Caco-2 (cell line): ENCODE data around the gene HAND2. TPM values are rescaled to one million over a fixed set of nuclear protein-coding genes. Genes with fewer than 3 reads are reported as not detected.

Experiments
- BruUV-seq: library from RNA; stranded (reverse); fragments of 400-500 nt; replicated peaks from 2 replicates; lab custom pipeline; 2021; lab: Mats Ljungman, UMichigan
- CTCF ChIA-PET: fragments of 300-600 bp; sonication (Branson Sonifier 250); formaldehyde crosslinking; loops from one replicate; lab custom pipeline; 2022; ENCODE audit warnings: antibody characterized with exemption; lab: Charles Lee
- POLR2A ChIA-PET: fragments of 300-600 bp; sonication (Branson Sonifier 250); formaldehyde crosslinking; loops from one replicate; lab custom pipeline; 2022; ENCODE audit warnings: antibody characterized with exemption; lab: Charles Lee
- DNase-seq, 2 experiments: peaks; one replicate each; pipeline versions ENCODE4 v3.0.0 to v3.0.0-alpha.2; 2020 to 2022
- H3K27me3 ChIP-seq: replicated peaks from 2 replicates; pipeline ENCODE4 v1.6.0; 2011; ENCODE audit warnings: low read length; ENCODE audit not compliant: control insufficient read depth, insufficient read depth
- H3K36me3 ChIP-seq: 2 replicates; pipeline ENCODE4 v1.5.1; 2011; ENCODE audit warnings: low read length; ENCODE audit not compliant: control insufficient read depth, insufficient read depth
- H3K4me1 ChIP-seq: fragments of 250-450 bp; sonication (Bioruptor Pico); 2 replicates; pipeline ENCODE4 v1.5.1; 2020; ENCODE audit warnings: mild to moderate bottlenecking
- H3K4me3 ChIP-seq: 2 replicates; pipeline ENCODE4 v1.5.1; 2011; ENCODE audit warnings: low read depth, mild to moderate bottlenecking, control low read depth, low read length
- H3K9me3 ChIP-seq: fragments of 250-450 bp; sonication (Bioruptor Pico); 2 replicates; pipeline ENCODE4 v1.5.1; 2020; ENCODE audit warnings: mild to moderate bottlenecking, moderate library complexity
- H3K27ac Mint-ChIP-seq: one replicate; pipeline ENCODE4 v1.8.0; 2022; ENCODE audit warnings: mixed read lengths; ENCODE audit not compliant: unreplicated experiment
- H3K27me3 Mint-ChIP-seq: one replicate; pipeline ENCODE4 v1.8.0; 2022; ENCODE audit warnings: mixed read lengths; ENCODE audit not compliant: insufficient read depth, unreplicated experiment
- H3K36me3 Mint-ChIP-seq: one replicate; pipeline ENCODE4 v1.8.0; 2022; ENCODE audit warnings: mild to moderate bottlenecking, mixed read lengths; ENCODE audit not compliant: insufficient read depth, unreplicated experiment
- H3K4me1 Mint-ChIP-seq: one replicate; pipeline ENCODE4 v1.8.0; 2022; ENCODE audit warnings: low read depth, mixed read lengths; ENCODE audit not compliant: unreplicated experiment
- H3K4me3 Mint-ChIP-seq: one replicate; pipeline ENCODE4 v1.8.0; 2022; ENCODE audit warnings: mild to moderate bottlenecking, moderate library complexity, mixed read lengths; ENCODE audit not compliant: unreplicated experiment
- H3K9me3 Mint-ChIP-seq: one replicate; pipeline ENCODE4 v1.8.0; 2022; ENCODE audit warnings: mixed read lengths; ENCODE audit not compliant: unreplicated experiment
- intact Hi-C: fragments of 100-400 bp; cut with micrococcal nuclease; formaldehyde crosslinking; loops from one replicate; pipeline ENCODE4 v1.10.0; 2022; ENCODE audit not compliant: unreplicated experiment
- total RNA-seq: library from RNA; stranded (reverse); gene quantifications from 2 replicates; pipeline ENCODE4 v1.2.3, GENCODE V29; 2022
- TF ChIP-seq, protein P1 (sequence below), 2 experiments: fragments of 200-600 bp in 1 of 2; IDR thresholded peaks; 1 replicate in 1 of 2; 2 replicates in 1 of 2; pipeline versions ENCODE4 v1.5.1 to v1.8.0; 2011 to 2022; ENCODE audit warnings: antibody characterized with exemption in 1 of 2, control low read depth in 1 of 2, inconsistent platforms in 1 of 2, low read depth in 1 of 2, low read length in 1 of 2, mild to moderate bottlenecking in 1 of 2, moderate library complexity in 1 of 2; ENCODE audit not compliant: insufficient read depth in 1 of 2, severe bottlenecking in 1 of 2, unreplicated experiment in 1 of 2

Gene HAND2
- total RNA-seq, 1 experiment from 2014 or later: not detected

DNA sequence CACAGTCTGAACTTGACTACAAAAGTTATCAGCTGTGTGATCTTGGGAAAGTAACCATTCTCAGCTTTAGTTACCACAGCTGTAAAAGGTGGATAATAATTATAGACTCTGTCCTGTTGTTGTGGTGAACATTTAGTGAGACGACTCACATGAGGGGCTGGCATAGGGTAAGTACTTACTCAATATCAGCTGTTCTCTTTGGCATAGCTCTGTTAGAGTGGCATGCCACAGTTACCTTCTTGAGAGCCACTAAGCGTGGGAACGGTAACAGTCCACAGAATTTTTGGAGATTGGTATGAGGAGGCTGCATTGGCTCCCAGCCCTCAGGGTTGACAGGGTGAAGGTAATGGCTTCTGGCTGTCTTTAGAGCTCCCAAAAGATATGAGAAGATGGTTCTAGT is 13.2 kb upstream of the HAND2 start:
- H3K27me3 ChIP-seq: no peaks in the 10 kb centered on the region
- Mint-ChIP-seq H3K27me3 (peaks cover 30% of the 10 kb centered on the region), H3K9me3 (no peaks in the 10 kb centered on the region), H3K4me1 (no peaks in the 10 kb centered on the region), H3K27ac (no peak overlapping the region), H3K36me3 (no peaks in the 10 kb centered on the region), H3K4me3 (no peak overlapping the region)
- ChIA-PET CTCF (no interaction called here), POLR2A (no interaction called here)
- intact Hi-C loops: no loop called here
- H3K9me3 ChIP-seq: no peaks in the 10 kb centered on the region
- no TSS peak for BruUV-seq
- no peaks in the 10 kb centered on the region for H3K4me1 ChIP-seq
- TF ChIP-seq, protein P1, sequence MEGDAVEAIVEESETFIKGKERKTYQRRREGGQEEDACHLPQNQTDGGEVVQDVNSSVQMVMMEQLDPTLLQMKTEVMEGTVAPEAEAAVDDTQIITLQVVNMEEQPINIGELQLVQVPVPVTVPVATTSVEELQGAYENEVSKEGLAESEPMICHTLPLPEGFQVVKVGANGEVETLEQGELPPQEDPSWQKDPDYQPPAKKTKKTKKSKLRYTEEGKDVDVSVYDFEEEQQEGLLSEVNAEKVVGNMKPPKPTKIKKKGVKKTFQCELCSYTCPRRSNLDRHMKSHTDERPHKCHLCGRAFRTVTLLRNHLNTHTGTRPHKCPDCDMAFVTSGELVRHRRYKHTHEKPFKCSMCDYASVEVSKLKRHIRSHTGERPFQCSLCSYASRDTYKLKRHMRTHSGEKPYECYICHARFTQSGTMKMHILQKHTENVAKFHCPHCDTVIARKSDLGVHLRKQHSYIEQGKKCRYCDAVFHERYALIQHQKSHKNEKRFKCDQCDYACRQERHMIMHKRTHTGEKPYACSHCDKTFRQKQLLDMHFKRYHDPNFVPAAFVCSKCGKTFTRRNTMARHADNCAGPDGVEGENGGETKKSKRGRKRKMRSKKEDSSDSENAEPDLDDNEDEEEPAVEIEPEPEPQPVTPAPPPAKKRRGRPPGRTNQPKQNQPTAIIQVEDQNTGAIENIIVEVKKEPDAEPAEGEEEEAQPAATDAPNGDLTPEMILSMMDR (IDR thresholded peaks at IDR 0.05; ENCODE audit: insufficient read depth in 1 of 2, low read depth in 1 of 2, low read length in 1 of 2, severe bottlenecking in 1 of 2, unreplicated experiment in 1 of 2): no peak
- DNase-seq: no peak
- H3K4me3 ChIP-seq: no peak overlapping the region
- no peaks in the 10 kb centered on the region for H3K36me3 ChIP-seq

DNA sequence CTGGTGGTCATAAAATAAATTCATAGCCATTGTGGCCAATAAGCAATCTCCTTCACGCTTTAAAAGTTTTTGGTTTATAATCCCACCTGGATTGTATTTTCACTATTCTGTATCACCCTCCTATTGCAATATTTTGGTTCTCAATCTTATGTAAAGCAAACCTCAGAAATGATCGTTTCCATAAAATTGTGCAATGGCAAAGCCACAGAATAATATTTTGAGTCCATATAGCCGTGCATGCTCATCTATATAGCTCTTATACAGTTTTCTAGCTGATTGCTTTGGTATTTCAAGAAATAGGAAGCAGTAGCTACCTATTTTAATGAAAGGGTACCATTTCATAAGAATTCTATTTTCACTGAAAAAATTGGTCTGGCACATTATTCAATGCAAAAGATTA is 10.0 kb upstream of the HAND2 start:
- H3K36me3 ChIP-seq: no peaks in the 10 kb centered on the region
- no peak overlapping the region for H3K4me3 Mint-ChIP-seq
- ChIA-PET CTCF (no interaction called here), POLR2A (no interaction called here)
- H3K36me3 Mint-ChIP-seq: no peaks in the 10 kb centered on the region
- no peaks in the 10 kb centered on the region for H3K9me3 ChIP-seq
- H3K27me3 Mint-ChIP-seq: peaks cover 26% of the 10 kb centered on the region
- no TSS peak for BruUV-seq
- H3K4me1 ChIP-seq: no peaks in the 10 kb centered on the region
- H3K4me3 ChIP-seq: no peak overlapping the region
- no peaks in the 10 kb centered on the region for H3K27me3 ChIP-seq
- DNase-seq: no peak
- intact Hi-C loops: loop anchor here (10.0 kb wide), 1 partner anchor 195 kb away; no protein-coding TSS in a partner anchor
- no peaks in the 10 kb centered on the region for H3K4me1 Mint-ChIP-seq
- TF ChIP-seq, protein P1 (IDR thresholded peaks at IDR 0.05; ENCODE audit: insufficient read depth in 1 of 2, low read depth in 1 of 2, low read length in 1 of 2, severe bottlenecking in 1 of 2, unreplicated experiment in 1 of 2): no peak
- no peak overlapping the region for H3K27ac Mint-ChIP-seq
- H3K9me3 Mint-ChIP-seq: no peaks in the 10 kb centered on the region

DNA sequence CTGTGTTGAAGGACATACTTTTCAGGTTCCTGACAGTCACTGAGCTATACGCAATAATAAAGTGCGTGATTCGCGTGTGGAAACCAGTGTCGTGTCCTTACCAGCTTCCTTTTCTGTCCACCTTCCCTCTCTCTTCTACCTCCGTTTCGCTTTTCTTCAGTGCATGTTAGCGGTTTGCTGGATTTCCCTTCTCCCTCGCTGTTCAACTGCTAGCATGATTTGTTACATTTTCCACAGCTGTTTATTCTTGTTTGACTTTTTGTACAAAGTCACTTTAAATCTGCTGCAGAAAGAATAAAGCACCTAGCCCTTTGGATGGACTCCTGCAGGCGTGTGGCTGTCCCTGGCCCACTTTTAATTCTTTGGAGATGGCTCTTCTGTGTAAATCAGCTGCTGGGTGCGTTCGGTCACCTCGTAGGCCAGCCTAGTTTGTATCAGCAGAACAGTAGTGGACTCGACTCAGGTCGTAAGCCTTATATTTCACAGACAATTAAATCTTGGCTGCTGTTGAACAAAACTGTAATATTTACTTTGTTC is 8.9 kb upstream of the HAND2 start:
- H3K27me3 ChIP-seq: no peaks in the 10 kb centered on the region
- Mint-ChIP-seq H3K36me3 (no peaks in the 10 kb centered on the region), H3K27me3 (peaks cover 28% of the 10 kb centered on the region), H3K4me1 (no peaks in the 10 kb centered on the region), H3K9me3 (no peaks in the 10 kb centered on the region), H3K4me3 (peak overlapping the region; percentile 60), H3K27ac (no peak overlapping the region)
- no peak for DNase-seq
- H3K36me3 ChIP-seq: no peaks in the 10 kb centered on the region
- ChIA-PET POLR2A (no interaction called here), CTCF (no interaction called here)
- no peaks in the 10 kb centered on the region for H3K9me3 ChIP-seq
- no peaks in the 10 kb centered on the region for H3K4me1 ChIP-seq
- TF ChIP-seq, protein P1 (IDR thresholded peaks at IDR 0.05; ENCODE audit: insufficient read depth in 1 of 2, low read depth in 1 of 2, low read length in 1 of 2, severe bottlenecking in 1 of 2, unreplicated experiment in 1 of 2): no peak
- intact Hi-C loops: loop anchor here (10.0 kb wide), 1 partner anchor 196 kb away; no protein-coding TSS in a partner anchor
- no peak overlapping the region for H3K4me3 ChIP-seq
- BruUV-seq: no TSS peak
